Suprapubic skin (tissue), 4 donors: Measurements from ENCODE around the gene PTPRN2. TPM values are rescaled to one million over a fixed set of nuclear protein-coding genes. Genes with fewer than 3 reads are reported as not detected.

Source experiments
- DNase-seq, 2 donors: peaks; one replicate each; pipeline ENCODE4 v3.0.0-alpha.2; 2019; ENCODE audit warnings: low spot score in 2 of 2
- H3K27ac ChIP-seq: fragments of 200-600 bp; sonication (generic); one replicate; pipeline ENCODE4 v1.5.1; 2019
- H3K27me3 ChIP-seq: fragments of 200-600 bp; sonication (generic); one replicate; pipeline ENCODE4 v1.5.1; 2019
- H3K36me3 ChIP-seq: fragments of 200-600 bp; sonication (generic); one replicate; pipeline ENCODE4 v1.5.1; 2019
- H3K4me1 ChIP-seq: fragments of 200-600 bp; sonication (generic); one replicate; pipeline ENCODE4 v1.5.1; 2019
- H3K4me3 ChIP-seq: fragments of 200-600 bp; sonication (generic); one replicate; pipeline ENCODE4 v1.5.1; 2019; ENCODE audit warnings: mild to moderate bottlenecking
- H3K9me3 ChIP-seq: fragments of 200-600 bp; sonication (generic); one replicate; pipeline ENCODE4 v1.5.1; 2019
- CTCF ChIP-seq, 2 donors: fragments of 200-600 bp in 1 of 2; fragments of 450-650 bp in 1 of 2; sonication (generic) in 1 of 2; IDR thresholded peaks; one replicate each; pipeline ENCODE4 v1.5.1; 2016 to 2019; ENCODE audit warnings: antibody characterized with exemption in 2 of 2, mild to moderate bottlenecking in 1 of 2, moderate library complexity in 1 of 2
- EP300 ChIP-seq: sonication (generic); formaldehyde crosslinking; IDR thresholded peaks from one replicate; pipeline ENCODE4 v1.6.1; 2017; ENCODE audit warnings: antibody characterized with exemption
- POLR2A ChIP-seq, 2 donors: fragments of 450-650 bp; IDR thresholded peaks; one replicate each; pipeline ENCODE4 v1.6.1; 2017; ENCODE audit warnings: antibody characterized with exemption in 2 of 2, mild to moderate bottlenecking in 2 of 2, moderate library complexity in 2 of 2
- POLR2AphosphoS5 ChIP-seq, 3 donors: sonication (generic); formaldehyde crosslinking; IDR thresholded peaks; one replicate each; pipeline ENCODE4 v1.6.1; 2017; ENCODE audit warnings: antibody characterized with exemption in 3 of 3
- WGBS: methylation state at CpG from one replicate; pipeline ENCODE4 v1.1.5; 2018; 5-methylcytosine and 5-hydroxymethylcytosine counted together
- total RNA-seq, 4 donors: library from RNA; depleted of rRNA; stranded (reverse); fragments of >200 nt; gene quantifications; one replicate each; pipeline ENCODE4 v1.1.0, GENCODE V29; 2016

PTPRN2 gene
- total RNA-seq, 4 donors from 2014 or later, result 0.23 to 1.8 (median 1.3) TPM

- peaks cover 3% of the 10 kb centered on the region for H3K27me3 ChIP-seq
- TF ChIP-seq CTCF (IDR thresholded peaks at IDR 0.05), result no peak
- H3K27ac ChIP-seq, result no peak overlapping the region
- WGBS, result no CpG with 5 or more reads among the region's 9 CpGs
- H3K4me1 ChIP-seq, result no peaks in the 10 kb centered on the region
- DNase-seq, result peak; percentile 13 to 47
- no peak overlapping the region for H3K4me3 ChIP-seq
- no peaks in the 10 kb centered on the region for H3K36me3 ChIP-seq
- H3K9me3 ChIP-seq, result peaks cover 21% of the 10 kb centered on the region
These were observed 302.2 kb downstream of the PTPRN2 start for GRCh38 chr7:158285383-158285770.

DNA sequence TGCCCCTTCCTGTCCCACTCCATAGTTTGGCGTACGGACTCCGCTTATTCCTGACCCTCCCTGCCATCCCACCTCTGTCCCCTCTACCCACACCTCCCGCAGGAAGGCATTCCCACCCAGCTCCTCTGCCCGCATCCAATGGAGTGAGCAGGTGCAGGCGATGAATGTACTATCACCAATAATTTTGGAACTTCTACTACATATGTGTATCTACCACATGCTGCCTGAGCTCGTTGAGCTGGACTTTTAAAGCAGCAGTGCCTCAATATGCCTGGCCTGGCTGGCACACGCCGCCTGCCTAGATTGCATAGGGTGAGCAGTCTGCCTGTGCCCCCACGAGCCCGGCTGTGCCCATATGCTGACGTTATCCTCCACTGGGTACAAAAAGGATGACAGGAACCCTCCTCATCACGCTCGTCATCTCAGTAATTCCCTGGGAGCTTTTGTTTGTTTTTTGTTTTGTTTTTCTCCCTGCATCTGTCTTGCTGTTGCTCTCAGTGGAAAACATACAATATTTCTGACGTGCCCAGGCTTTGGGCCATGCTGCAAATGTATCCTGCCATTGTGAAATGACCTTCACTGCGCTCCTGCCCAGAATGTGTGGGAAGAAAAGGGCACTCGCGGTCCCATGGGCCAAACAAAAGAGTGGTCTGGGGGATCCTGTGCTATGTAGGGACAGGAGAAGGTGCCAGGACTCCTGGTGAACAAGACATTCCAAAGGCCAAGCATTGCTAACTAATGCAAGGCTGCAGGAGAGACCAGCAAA is 302.8 kb downstream of the PTPRN2 start:
- peaks cover 3% of the 10 kb centered on the region for H3K27me3 ChIP-seq
- WGBS, result 79% methylated on average over 18 of the region's 18 CpGs

DNA sequence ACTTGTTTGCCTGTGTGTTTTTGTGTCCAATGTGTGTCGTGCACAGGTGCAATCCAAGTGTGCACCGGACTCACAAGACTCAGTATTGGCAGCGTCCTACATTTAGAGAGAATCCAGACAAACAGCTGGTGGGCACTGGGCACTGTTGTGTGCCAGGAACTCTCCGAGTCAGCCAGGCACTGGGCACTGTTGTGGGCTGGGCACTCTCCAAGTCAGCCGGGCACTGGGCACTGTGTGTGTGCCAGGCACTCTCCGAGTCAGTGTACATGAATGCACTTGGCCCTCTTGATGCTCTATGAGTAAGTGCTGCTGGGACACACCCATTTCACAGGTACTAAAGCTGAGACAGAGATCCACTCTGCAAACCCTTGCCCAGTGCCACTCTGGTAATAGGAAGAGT is 303.5 kb downstream of the PTPRN2 start:
- Histone ChIP-seq H3K27ac (no peak overlapping the region), H3K4me3 (no peak overlapping the region), H3K9me3 (peaks cover 12% of the 10 kb centered on the region), H3K27me3 (peaks cover 3% of the 10 kb centered on the region), H3K4me1 (no peaks in the 10 kb centered on the region), H3K36me3 (no peaks in the 10 kb centered on the region)
- DNase-seq, result peak in 1 of 2 donors; percentile 63
- TF ChIP-seq EP300, result no peak
- TF ChIP-seq CTCF (IDR thresholded peaks at IDR 0.05), result no peak
- no peak for TF ChIP-seq POLR2A (IDR thresholded peaks at IDR 0.05)
- no peak for TF ChIP-seq POLR2AphosphoS5 (IDR thresholded peaks at IDR 0.05)
- 83% methylated on average over 3 of the region's 6 CpGs for WGBS

More for the DNA sequence above, 302.8 kb downstream of the PTPRN2 start:
- Histone ChIP-seq H3K9me3 (peaks cover 16% of the 10 kb centered on the region), H3K27ac (no peak overlapping the region), H3K36me3 (no peaks in the 10 kb centered on the region), H3K4me3 (no peak overlapping the region), H3K4me1 (no peaks in the 10 kb centered on the region)
- TF ChIP-seq POLR2A (IDR thresholded peaks at IDR 0.05) (no peak), POLR2AphosphoS5 (IDR thresholded peaks at IDR 0.05) (no peak), CTCF (IDR thresholded peaks at IDR 0.05) (no peak), EP300 (no peak)
- DNase-seq, result peak in 1 of 2 donors; percentile 55

DNA sequence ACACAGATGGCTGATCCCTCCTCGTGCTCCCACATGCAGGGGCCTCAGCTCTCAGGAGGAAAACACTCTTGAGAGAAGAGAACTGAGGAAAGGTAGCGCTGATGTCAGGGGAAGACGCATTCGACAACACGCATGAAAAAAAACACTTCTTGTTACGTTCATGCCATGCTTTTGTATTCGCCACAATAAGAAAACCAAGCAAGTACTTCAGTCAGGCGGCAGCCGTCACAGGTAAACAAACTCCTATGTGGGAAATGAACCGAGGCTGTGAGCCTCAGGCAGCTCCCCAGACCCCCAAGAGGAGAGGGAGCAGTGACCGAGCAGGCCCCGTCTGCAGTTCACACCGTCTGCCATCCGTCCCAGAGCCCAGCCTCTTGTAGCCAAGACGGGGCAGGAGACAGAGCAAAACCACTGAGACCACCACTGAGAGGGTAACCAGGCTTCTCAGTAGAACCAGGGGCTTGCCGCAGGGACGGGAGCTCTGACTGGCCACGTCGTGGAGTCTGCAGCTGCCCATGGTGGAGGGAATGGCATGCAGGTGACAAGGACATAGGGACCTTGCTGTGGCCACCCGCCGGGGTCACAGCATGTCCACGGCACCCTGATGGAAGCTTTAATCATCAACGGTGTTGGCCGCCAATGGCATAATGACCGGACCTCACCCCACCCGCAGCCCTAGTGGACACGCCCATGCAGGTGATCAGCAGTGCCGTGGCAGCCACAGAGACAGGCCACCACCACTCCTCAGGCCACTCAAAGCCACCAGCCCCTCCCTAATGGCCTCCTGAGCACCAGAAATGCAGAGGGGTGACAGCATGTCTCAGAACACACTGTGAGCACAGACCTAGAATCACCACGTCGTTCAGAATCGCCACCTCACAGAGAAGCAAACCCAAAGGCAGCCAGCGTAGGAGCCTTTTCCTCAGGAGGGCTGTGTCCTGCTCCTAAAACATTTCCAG is 304.3 kb downstream of the PTPRN2 start:
- no peak for TF ChIP-seq EP300
- TF ChIP-seq CTCF (IDR thresholded peaks at IDR 0.05), result no peak
- TF ChIP-seq POLR2A (IDR thresholded peaks at IDR 0.05), result no peak
- TF ChIP-seq POLR2AphosphoS5 (IDR thresholded peaks at IDR 0.05), result no peak
- peaks cover 12% of the 10 kb centered on the region for H3K9me3 ChIP-seq
- no peaks in the 10 kb centered on the region for H3K36me3 ChIP-seq
- H3K4me3 ChIP-seq, result no peak overlapping the region
- no peaks in the 10 kb centered on the region for H3K4me1 ChIP-seq
- H3K27ac ChIP-seq, result no peak overlapping the region
- WGBS, result 79% methylated on average over 23 of the region's 32 CpGs
- peaks cover 3% of the 10 kb centered on the region for H3K27me3 ChIP-seq
- peak in 1 of 2 donors; percentile 75 for DNase-seq

DNA sequence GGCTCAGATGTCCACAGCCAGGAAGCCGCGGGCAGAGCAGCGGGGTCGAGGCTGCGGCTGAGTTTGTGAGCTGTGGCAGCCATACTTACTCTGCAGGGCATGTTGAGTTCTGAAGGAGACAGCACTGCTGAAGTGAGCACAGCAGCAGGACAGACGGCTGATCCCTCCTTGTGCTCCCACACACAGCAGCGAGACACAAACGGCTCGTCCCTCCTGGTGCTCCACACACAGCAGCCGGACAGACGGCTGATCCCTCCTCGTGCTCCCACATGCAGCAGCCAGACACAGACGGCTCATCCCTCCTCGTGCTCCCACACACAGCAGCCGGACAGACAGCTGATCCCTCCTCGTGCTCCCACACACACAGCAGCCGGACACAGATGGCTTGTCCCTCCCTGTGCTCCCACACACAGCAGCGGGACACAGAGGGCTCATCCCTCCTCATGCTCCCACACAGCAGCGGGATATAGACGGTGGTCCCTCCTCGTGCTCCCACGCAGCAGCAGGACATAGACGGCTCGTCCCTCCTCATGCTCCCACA is 305.1 kb downstream of the PTPRN2 start:
- Histone ChIP-seq H3K27me3 (peaks cover 3% of the 10 kb centered on the region), H3K9me3 (peaks cover 12% of the 10 kb centered on the region), H3K36me3 (no peaks in the 10 kb centered on the region), H3K4me1 (no peaks in the 10 kb centered on the region), H3K4me3 (no peak overlapping the region), H3K27ac (no peak overlapping the region)
- peak; percentile 28 to 56 for DNase-seq
- TF ChIP-seq EP300 (no peak), POLR2AphosphoS5 (IDR thresholded peaks at IDR 0.05) (no peak), CTCF (IDR thresholded peaks at IDR 0.05) (no peak), POLR2A (IDR thresholded peaks at IDR 0.05) (no peak)
- 71% methylated on average over 12 of the region's 24 CpGs for WGBS
